Activated CD8-positive, alpha-beta memory T cell treated with anti-CD3 and anti-CD28 coated beads for 24 hours (primary cell): Measurements from ENCODE around the gene GRK6.
"Not testable (repeated sequence)": the region's sequence is repeated elsewhere in the genome, so short reads cannot be mapped to it uniquely, and the experiment has no call there.

Source experiments
- DNase-seq: peaks from one replicate; pipeline ENCODE4 v3.0.0-alpha.2; 2020

GRK6 gene

DNA sequence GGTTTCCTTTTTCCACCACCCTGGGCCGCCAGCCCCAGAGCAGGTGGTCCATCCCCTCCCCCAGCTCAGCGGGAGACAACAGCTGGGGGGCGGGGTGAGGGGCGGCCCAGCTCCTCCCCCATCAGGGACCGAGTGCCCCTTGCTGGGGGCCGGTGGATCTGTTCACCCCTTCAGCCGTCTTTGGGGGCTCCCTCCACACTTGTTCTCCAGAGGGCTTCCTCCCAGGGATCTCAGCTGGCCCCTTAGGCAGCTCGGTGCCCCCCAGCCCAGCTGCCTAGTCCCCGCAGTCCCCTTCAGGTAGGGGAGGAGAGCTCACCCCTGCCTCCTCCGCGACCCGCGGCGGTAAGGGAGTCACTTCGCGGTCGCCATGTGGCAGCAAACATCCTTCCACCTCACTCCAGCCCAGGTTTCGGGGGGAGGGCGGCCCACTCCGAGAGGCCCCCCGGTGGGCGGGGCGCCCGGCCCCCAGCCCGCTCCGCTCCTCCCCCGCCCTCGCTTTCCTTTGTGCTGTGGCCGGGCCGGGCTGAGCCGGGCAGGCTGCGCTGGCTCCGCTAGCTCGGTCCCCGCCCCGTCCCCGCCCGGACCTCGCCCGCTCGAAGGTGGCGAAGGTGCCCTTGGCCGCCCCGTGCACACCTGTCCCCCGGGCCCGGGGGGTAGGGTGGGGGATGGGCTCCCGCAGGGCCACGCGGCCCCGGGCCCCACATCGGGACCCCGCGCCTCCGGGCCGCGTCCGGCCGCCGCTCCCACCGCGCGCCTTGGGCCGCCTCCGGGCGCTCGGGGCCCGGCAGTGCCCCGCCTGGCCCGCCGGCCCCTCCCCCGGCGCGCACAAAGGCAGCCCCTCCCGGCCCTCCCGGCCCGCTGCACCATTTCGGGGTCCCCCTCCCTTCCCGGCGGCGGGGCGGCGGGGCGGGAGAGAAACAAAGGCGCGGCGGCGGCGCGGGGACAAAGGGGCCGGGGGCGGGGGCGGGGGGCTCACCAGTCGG, 46.3 kb downstream of the GRK6 start:
- DNase-seq = peak; percentile 89

GRCh38 chr5:177473443-177474001, 47.0 kb downstream of the GRK6 start, which contains the start of gene DBN1:
DBN1 (minus strand) TSS chr5:177473634; CDS start chr5:177473521, 113 bp downstream.
- DNase-seq = no peak

GRCh38 chr5:177474002-177474476, 47.6 kb downstream of the GRK6 start:
- no peak for DNase-seq

DNA sequence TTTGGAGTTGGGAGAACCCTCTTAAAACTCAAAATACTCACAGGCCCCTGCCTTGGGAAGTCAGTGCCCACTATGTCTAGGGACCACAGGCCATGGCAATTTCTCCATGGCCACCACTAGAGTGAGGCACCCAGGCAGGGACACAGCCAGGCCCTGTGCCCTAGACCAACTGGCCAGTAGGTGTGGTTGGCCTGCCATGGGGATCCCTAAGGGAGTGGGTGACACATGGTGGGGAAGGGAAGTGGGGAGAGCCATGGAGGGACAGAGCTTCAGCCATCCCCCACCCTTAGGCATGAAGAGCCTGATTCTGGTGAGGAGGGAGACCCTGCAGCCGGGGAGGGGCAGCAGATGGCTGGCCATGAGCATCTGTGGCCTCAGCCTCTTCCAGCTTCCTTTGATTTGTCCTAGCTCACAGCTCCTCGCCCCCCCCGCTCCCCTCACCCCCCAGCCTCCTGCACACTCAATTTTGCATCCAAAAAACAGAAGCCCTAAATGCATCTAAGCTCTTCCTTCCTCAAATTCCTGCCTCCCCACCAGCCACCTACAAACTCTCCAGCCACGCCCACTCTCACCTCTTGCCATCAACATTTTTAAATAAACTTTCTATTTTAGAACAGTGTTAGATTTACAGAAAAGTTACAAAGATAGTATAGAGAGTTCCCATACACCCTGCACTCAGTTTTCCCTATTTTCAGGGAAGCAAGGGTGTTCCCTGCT, 48.5 kb downstream of the GRK6 start:
- DNase-seq = no peak

DNA sequence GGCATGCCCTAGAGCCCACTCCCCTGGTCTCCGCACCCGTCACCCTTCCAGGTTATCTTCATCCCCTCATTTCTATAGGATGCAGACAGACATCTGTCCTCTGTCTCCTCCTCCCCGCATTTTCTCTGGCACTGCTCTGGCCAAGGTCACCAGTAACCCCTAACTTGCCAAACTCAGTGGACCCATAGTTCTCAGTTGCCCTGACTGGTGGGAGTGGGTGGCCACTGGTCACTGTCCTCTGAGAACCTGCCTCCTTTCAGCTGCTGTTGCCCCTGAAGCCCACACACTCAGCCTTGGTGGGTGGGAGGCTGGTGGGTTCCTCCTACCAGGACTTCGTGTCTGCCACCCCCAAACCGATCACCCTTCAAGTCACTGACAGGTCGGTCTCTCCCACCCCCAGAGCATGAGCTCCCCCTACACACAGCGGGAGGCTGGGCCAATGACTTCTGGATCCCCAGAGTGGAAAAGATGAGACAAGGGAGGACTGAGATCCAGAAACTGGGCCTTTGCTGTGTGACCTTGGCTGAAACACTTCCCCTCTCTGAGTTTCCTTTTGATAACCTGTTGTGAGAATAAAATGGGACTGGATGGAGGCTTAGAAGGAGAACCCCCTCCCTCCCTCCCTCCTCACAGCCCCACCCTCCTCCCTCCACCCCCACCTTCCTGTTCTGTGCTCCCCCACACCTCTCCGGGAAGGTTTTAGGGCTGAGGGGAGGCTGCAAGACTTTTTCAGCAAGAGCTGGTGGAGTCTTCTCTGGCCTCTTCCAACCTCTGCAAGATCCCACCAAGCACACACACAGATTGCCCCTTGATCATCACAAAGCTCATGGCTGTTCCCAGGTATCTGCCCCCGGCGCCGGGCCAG, 49.3 kb downstream of the GRK6 start:
- DNase-seq = no peak

DNA sequence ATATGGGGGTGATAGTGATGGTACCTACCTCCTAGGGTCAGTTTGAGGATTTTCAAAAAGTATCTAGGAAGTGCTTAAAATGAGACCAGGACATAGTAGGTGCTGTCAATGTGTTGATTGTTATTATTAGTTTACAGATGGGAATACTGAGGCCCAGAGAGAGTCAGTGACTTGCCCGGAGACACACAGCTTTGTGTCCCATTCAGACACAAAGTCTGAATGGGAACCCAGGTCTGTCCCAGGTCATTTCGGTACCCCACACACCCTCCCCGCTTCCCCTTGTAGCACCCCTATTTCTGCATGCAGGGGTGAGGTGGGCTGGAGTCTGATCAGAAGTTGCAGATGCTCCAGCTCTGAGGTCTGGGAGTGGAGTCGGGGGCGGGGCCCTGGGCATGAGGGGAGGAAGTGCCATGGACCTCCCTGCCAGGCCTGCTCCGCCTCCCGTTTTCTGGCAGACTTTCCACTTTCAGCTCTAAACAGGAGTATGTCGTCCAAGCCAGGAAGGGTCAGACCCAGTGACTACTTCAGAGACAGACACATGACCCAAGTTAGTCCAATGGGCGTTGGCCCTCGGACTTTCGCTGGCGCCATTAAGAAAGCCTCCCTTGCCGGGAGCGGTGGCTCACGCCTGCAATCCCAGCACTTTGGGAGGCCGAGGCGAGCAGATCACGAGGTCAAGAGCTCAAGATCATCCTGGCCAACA, 50.2 kb downstream of the GRK6 start:
- DNase-seq = no peak

DNA sequence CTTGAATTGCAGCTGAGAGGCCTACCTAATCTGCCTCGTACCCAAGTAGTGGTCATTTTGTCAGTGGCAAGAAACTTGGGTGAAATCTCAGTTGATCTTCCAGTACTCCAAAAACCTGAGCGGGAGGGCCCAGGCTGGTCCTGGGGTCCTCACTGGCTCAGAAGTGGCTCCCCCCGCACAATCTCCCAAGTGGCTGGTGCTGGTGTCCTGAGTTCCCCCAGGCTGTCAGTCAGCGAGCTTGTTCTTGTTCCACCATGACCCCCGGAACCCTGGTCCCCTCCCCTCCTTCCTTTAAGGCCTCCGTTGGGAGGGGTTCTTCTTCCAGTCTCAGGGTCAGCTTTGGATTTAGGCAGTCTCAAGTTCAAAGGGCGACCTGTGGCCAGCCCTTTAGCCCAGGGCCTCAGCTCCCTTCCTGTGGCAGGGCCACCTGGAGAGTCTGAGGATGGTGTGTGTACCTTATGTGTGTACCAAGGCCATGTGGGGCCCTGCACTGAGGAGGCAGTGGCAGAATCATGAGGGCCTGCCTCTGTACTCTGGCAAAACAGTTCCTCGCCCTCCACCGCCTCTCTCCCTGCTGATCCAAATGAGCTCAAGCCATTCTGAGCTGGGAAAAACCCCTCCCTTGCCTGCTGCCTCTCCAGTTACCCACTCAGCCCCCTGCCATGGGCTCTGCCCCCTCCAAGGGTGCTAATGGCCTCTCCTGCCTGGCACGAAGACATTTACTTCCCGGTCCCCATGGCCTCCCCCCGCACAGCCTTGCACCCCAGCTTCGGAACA, 51.4 kb downstream of the GRK6 start:
- DNase-seq = no peak

- DNase-seq = peak; percentile 82
Observed at GRCh38 chr5:177478711-177479646, 52.5 kb downstream of the GRK6 start.

GRCh38 chr5:177479774-177480173, 53.3 kb downstream of the GRK6 start:
- DNase-seq = no peak

- DNase-seq = no peak
Observed at GRCh38 chr5:177482359-177482795, 55.9 kb downstream of the GRK6 start.

DNA sequence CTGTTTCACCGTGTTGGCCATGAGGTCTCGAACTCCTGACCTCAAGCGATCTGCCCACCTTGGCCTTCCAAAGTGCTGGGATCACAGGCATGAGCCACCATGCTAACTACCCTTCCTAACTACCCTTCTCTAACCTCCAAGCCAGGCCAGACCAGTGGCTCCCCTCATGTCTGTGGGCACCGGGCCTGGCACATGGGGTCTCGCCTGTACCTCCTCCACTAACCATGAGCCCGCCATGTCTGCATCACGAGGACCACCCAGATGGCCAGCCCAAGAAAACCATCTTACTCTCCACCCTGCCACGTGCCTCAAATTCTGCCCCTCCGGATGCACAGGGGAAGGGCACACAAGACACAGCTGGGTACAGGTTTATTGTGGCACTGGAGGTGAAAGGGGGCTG, 56.6 kb downstream of the GRK6 start:
- DNase-seq = no peak

- no peak for DNase-seq
Observed at GRCh38 chr5:177483994-177484901, 57.8 kb downstream of the GRK6 start.

GRCh38 chr5:177484902-177485549, 58.5 kb downstream of the GRK6 start:
- DNase-seq = no peak

GRCh38 chr5:177485753-177486152, 59.3 kb downstream of the GRK6 start:
- DNase-seq = not testable (repeated sequence)

GRCh38 chr5:177486256-177486655, 59.8 kb downstream of the GRK6 start:
- no peak for DNase-seq

GRCh38 chr5:177487144-177487543, 60.7 kb downstream of the GRK6 start:
- DNase-seq = no peak

GRCh38 chr5:177487975-177488374, 61.5 kb downstream of the GRK6 start:
- no peak for DNase-seq

DNA sequence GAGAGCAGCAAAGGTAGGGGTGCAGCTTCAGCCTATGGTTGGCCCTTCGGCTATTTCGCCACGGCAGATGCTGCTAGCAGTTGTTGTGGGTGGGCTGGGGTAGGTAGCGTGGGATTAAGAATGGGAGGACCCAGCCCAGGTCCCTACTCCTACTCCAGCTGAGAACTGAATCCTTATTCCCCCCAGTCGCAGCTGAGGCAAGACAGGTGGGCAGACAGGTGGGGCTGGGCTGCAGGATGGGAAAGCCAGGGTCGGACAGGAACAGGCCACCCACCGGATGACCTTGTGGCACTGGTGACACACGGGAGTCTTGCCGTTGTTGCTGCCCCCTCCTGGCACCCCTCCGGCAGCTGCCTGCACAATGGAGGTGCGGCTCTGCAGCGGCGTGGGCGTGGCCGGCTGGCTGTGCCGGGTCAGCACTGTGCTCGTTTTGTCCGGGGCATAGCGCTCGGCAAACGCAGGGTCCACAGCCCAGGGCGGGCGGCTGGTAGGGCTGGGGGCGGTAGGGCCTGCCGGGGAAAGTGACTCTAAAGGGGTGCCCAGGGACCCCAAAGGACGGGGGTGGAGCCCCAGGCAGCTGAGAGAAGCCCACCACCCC, 62.7 kb downstream of the GRK6 start:
- no peak for DNase-seq
